ENCODE data around the gene NID1.

GRCh38 chr1:236002572-236002971 is 62.3 kb downstream of the NID1 start:
- TF ChIP-seq CTCF (IDR thresholded peaks at IDR 0.05; ENCODE audit: borderline replicate concordance, extremely low read depth, low read length, poor library complexity, severe bottlenecking): no peak
- no peak for TF ChIP-seq EZH2 (IDR thresholded peaks at IDR 0.05; ENCODE audit: borderline replicate concordance, low read depth, low read length, severe bottlenecking)
